Upper lobe of right lung (tissue), 1 donor: ENCODE measurements around the gene SLC36A1. TPM values are rescaled to one million over a fixed set of nuclear protein-coding genes. Genes with fewer than 3 reads are reported as not detected.

Experiments used
- ATAC-seq: fragments of 200-7000 bp; cut with Tn5 transposase; one replicate; pipeline ENCODE4 v1.9.1; 2020; ENCODE audit warnings: mild to moderate bottlenecking, moderate library complexity
- DNase-seq: peaks from one replicate; pipeline ENCODE4 v3.0.0-alpha.2; 2020
- H3K27ac ChIP-seq: fragments of 200-600 bp; one replicate; pipeline ENCODE4 v1.8.0; 2022
- H3K27me3 ChIP-seq: fragments of 200-600 bp; one replicate; pipeline ENCODE4 v1.8.0; 2022; ENCODE audit warnings: mild to moderate bottlenecking
- H3K36me3 ChIP-seq: fragments of 200-600 bp; one replicate; pipeline ENCODE4 v1.8.0; 2022
- H3K4me1 ChIP-seq: fragments of 200-600 bp; one replicate; pipeline ENCODE4 v1.8.0; 2022
- H3K4me3 ChIP-seq: fragments of 200-600 bp; one replicate; pipeline ENCODE4 v1.8.0; 2022; ENCODE audit warnings: mild to moderate bottlenecking
- H3K9me3 ChIP-seq: fragments of 200-600 bp; one replicate; pipeline ENCODE4 v1.8.0; 2022
- intact Hi-C: fragments of 100-400 bp; cut with DNase I; formaldehyde crosslinking; loops from one replicate; pipeline ENCODE4 v1.11.0; 2022
- total RNA-seq: library from RNA; stranded (reverse); fragmentation: NEBNext Ultra II Directional; extraction: Animal tissue kit (Norgen Biotek cat#: 25700); gene quantifications from one replicate; pipeline ENCODE4 v1.2.1, GENCODE V29; 2021
- TF ChIP-seq, protein P1 (sequence below): fragments of 200-600 bp; IDR thresholded peaks from one replicate; pipeline ENCODE4 v1.8.0; 2022; ENCODE audit warnings: antibody characterized with exemption
- donor health status: DM: no; HTN: yes; CAD: no; lungs with severe emphysema.

SLC36A1 gene
- total RNA-seq, 1 donor from 2014 or later: 9.6 TPM

DNA sequence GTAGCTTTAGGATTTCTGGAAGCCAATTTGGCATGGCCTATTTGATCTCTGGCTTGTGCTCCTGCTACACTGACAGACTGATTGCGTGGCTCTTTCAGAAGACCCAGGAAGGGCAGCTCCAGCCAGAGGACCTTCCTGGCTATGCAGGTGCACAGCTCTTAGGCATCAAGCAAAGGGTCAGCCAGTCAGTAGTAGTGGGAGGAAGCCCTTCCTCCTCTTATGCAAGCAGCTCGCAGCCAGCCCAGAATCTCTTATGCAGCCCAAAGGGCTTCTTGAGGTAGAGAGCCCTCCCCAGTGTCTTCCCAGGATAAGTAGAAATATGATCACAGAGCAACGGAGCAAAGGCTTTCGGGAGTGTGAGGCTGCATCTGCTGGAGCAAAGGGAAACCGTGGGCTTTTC lies 43.2 kb downstream of the SLC36A1 start:
- intact Hi-C loops: no loop called here
- no peak for ATAC-seq
- TF ChIP-seq, protein P1, sequence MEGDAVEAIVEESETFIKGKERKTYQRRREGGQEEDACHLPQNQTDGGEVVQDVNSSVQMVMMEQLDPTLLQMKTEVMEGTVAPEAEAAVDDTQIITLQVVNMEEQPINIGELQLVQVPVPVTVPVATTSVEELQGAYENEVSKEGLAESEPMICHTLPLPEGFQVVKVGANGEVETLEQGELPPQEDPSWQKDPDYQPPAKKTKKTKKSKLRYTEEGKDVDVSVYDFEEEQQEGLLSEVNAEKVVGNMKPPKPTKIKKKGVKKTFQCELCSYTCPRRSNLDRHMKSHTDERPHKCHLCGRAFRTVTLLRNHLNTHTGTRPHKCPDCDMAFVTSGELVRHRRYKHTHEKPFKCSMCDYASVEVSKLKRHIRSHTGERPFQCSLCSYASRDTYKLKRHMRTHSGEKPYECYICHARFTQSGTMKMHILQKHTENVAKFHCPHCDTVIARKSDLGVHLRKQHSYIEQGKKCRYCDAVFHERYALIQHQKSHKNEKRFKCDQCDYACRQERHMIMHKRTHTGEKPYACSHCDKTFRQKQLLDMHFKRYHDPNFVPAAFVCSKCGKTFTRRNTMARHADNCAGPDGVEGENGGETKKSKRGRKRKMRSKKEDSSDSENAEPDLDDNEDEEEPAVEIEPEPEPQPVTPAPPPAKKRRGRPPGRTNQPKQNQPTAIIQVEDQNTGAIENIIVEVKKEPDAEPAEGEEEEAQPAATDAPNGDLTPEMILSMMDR: no peak

DNA sequence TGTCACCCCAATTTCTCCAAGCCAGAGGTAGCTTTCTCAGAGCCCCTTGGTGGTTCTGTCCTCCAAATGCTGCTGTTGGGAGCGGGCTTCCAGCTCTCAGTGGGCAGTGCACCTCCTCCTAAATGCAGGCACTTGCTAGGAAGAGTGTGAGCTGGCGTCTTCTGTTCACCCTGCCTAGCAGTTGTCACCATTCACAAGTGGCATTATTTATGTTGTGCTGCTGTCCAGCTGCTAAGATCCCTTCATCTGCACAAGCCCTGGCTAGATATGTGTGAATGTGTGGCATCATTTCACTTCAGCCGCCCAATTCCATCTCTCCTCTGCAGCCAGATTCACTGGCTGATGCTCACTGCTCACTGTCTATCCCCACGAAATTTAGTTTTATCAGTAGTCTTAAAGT lies 43.7 kb downstream of the SLC36A1 start:
- DNase-seq (no peak), ATAC-seq (no peak)
- no peaks in the 10 kb centered on the region for H3K27me3 ChIP-seq
- H3K4me3 ChIP-seq: no peak overlapping the region
- H3K9me3 ChIP-seq: no peaks in the 10 kb centered on the region
- H3K4me1 ChIP-seq: no peaks in the 10 kb centered on the region
- no peak overlapping the region for H3K27ac ChIP-seq
- peaks cover 23% of the 10 kb centered on the region for H3K36me3 ChIP-seq
- intact Hi-C loops: no loop called here
- TF ChIP-seq, protein P1: no peak

More for the DNA sequence above, 43.2 kb downstream of the SLC36A1 start:
- no peaks in the 10 kb centered on the region for H3K9me3 ChIP-seq
- no peaks in the 10 kb centered on the region for H3K27me3 ChIP-seq
- H3K4me1 ChIP-seq: no peaks in the 10 kb centered on the region
- H3K27ac ChIP-seq: no peak overlapping the region
- DNase-seq: no peak
- no peak overlapping the region for H3K4me3 ChIP-seq
- peaks cover 23% of the 10 kb centered on the region for H3K36me3 ChIP-seq

DNA sequence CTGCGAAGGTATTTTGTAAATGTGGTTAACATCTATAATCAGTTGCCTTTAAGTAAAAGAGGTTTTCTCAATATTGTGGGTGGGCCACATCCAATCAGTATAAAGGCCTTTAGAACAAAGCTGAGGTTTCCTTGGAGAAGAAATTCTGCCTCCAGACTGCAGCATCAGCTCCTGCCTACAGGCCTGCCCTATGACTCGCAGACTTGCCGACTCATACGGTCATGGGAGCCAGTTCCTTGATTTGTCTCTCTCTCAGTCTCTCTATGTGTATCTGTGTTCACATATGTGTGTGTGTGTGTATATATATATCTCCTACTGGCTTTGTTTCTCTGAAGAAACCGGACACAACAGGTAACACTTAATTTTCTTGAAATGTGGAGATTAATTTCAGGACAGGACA lies 45.3 kb downstream of the SLC36A1 start:
- Histone ChIP-seq H3K4me1 (no peaks in the 10 kb centered on the region), H3K27me3 (no peaks in the 10 kb centered on the region), H3K36me3 (peaks cover 17% of the 10 kb centered on the region), H3K27ac (no peak overlapping the region), H3K9me3 (no peaks in the 10 kb centered on the region), H3K4me3 (no peak overlapping the region)
- DNase-seq: no peak
- peak; percentile 77 for ATAC-seq
- intact Hi-C loops: no loop called here
- TF ChIP-seq, protein P1: no peak

DNA sequence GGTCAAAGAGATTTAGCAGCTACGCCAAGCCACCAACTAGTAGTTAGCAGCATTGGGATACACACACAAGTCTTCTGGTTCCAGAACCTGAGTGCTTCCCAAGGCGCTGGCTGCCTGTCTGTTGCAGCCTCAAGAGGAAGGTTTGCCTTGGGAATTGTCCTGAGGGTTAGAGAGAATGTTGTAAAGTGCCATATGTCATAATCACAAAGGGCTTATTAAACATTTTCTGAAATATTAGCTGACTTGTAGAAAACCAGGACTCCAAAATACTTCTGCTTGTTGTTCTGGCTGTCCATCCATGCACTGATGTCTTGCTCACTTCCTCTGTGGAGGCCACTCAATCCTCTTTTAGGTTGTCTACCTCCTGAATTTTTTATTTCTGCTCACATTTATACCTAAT lies 46.3 kb downstream of the SLC36A1 start:
- no peak for DNase-seq
- ATAC-seq: peak; percentile 9
- intact Hi-C loops: no loop called here
- Histone ChIP-seq H3K27me3 (no peaks in the 10 kb centered on the region), H3K4me1 (no peaks in the 10 kb centered on the region), H3K36me3 (peaks cover 8% of the 10 kb centered on the region), H3K27ac (no peak overlapping the region), H3K9me3 (no peaks in the 10 kb centered on the region), H3K4me3 (no peak overlapping the region)
- TF ChIP-seq, protein P1: no peak

DNA sequence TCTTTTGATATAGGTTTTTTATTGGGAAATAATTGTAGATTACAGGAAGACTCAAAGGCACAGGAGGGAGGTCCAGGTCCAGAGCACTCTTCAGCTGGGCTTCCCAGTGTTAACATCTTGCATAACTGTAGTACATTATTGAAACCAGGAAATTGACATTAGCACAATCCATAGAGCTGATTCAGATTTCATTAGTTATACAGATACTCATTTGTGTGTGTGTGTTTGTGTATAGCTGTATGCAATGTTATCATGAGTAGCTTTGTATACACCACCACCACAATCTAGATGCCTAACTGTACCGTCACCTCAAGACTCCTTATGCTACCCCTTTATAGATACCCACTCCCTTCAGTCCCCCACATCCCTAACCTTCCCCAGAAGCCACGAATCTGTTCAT lies 47.9 kb downstream of the SLC36A1 start:
- Histone ChIP-seq H3K27me3 (no peaks in the 10 kb centered on the region), H3K4me1 (no peaks in the 10 kb centered on the region), H3K9me3 (no peaks in the 10 kb centered on the region), H3K27ac (no peak overlapping the region), H3K4me3 (no peak overlapping the region), H3K36me3 (no peaks in the 10 kb centered on the region)
- intact Hi-C loops: no loop called here
- TF ChIP-seq, protein P1: no peak
- no peak for DNase-seq
- no peak for ATAC-seq

DNA sequence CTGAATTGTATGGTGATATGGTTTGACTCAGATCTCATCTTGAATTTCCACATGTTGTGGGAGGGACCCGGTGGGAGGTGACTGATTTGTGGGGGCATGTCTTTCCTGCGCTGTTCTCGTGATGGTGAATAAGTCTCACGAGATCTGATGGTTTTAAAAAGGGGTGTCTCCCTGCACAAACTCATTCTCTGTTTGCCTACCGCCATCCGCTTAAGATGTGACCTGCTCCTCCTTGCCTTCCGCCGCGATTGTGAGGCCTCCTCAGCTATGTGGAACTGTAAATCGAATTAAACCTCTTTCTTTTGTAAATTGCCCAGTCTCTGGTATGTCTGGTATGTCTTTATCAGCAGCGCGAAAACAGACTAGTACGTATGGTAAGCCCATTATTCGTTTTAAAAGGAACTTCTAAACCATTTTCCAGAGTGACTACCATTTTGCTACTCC lies 48.7 kb downstream of the SLC36A1 start:
- Histone ChIP-seq H3K36me3 (no peaks in the 10 kb centered on the region), H3K4me1 (no peaks in the 10 kb centered on the region), H3K27ac (no peak overlapping the region), H3K9me3 (no peaks in the 10 kb centered on the region), H3K4me3 (no peak overlapping the region), H3K27me3 (no peaks in the 10 kb centered on the region)
- TF ChIP-seq, protein P1: no peak
- DNase-seq: no peak
- ATAC-seq: no peak
- intact Hi-C loops: no loop called here
